HepG2 (cell line): Measurements from ENCODE around the gene OR10P1. TPM values are rescaled to one million over a fixed set of nuclear protein-coding genes. Genes with fewer than 3 reads are reported as not detected.

Source experiments
- CREB1 ChIP-seq, 2 experiments: fragments of 450-650 bp in 1 of 2; IDR thresholded peaks; 2 replicates each; pipeline ENCODE4 v1.6.1; 2016 to 2017; ENCODE audit warnings: control low read depth in 1 of 2, mild to moderate bottlenecking in 1 of 2, missing compliant biosample characterization in 1 of 2, missing genetic modification characterization in 1 of 2
- GABPA ChIP-seq, 2 experiments: IDR thresholded peaks; 2 replicates each; pipeline ENCODE4 v1.6.1; 2011 to 2016; ENCODE audit warnings: low read depth in 2 of 2, low read length in 1 of 2, missing biosample characterization in 1 of 2, missing genetic modification characterization in 1 of 2
- NFYC ChIP-seq: IDR thresholded peaks from 2 replicates; pipeline ENCODE4 v1.6.1; 2016; ENCODE audit warnings: missing genetic modification reagents, missing compliant biosample characterization
- PHF20 ChIP-seq: sonication (generic); formaldehyde crosslinking; IDR thresholded peaks from 2 replicates; pipeline ENCODE4 v1.5.0; 2020; ENCODE audit warnings: mild to moderate bottlenecking, missing genetic modification reagents
- TEAD2 ChIP-seq: sonication (generic); formaldehyde crosslinking; IDR thresholded peaks from 2 replicates; pipeline ENCODE4 v1.9.0; 2021; ENCODE audit warnings: missing genetic modification reagents
- ZFP36L1 ChIP-seq: sonication (generic); formaldehyde crosslinking; IDR thresholded peaks from 2 replicates; pipeline ENCODE4 v1.8.0; 2022; ENCODE audit warnings: mild to moderate bottlenecking, missing genetic modification reagents, moderate library complexity
- polyA plus RNA-seq, 8 experiments: library from polyadenylated mRNA; depleted of rRNA in 3 of 8; stranded (reverse) in 7 of 8; unstranded in 1 of 8; fragments of >200 nt; fragmentation: Illumina TruSeq in 4 of 8; extraction: Trizol in 4 of 8; gene quantifications; 2 replicates each; pipeline versions ENCODE4 v1.2.1 to v1.2.3, GENCODE V29; 2011 to 2016; ENCODE audit warnings: low read depth in 4 of 8, missing spikeins in 1 of 8, mixed read lengths in 1 of 8; ENCODE audit not compliant: insufficient read depth in 1 of 8
- total RNA-seq, 5 experiments: library from RNA; depleted of rRNA; stranded (reverse); fragments of >200 nt; fragmentation: Illumina TruSeq; extraction: Trizol; gene quantifications; 2 replicates each; pipeline ENCODE4 v1.2.3, GENCODE V29; 2016; ENCODE audit warnings: low read depth in 1 of 5
- TF ChIP-seq, protein P1 (sequence below): sonication (generic); formaldehyde crosslinking; conservative IDR thresholded peaks from 2 replicates; pipeline ENCODE4 v1.4.0; 2020; ENCODE audit warnings: mild to moderate bottlenecking, missing genetic modification reagents, moderate library complexity
- TF ChIP-seq, protein P2 (sequence below): sonication (generic); formaldehyde crosslinking; IDR thresholded peaks from 2 replicates; pipeline ENCODE4 v1.8.1; 2023; ENCODE audit warnings: mild to moderate bottlenecking, moderate library complexity, missing genetic modification reagents

Gene OR10P1
- total and polyA plus RNA-seq, 2 of the 13 experiments (the other 11 are each of a cell fraction or from before 2014, with no cell fraction given), result not detected

DNA sequence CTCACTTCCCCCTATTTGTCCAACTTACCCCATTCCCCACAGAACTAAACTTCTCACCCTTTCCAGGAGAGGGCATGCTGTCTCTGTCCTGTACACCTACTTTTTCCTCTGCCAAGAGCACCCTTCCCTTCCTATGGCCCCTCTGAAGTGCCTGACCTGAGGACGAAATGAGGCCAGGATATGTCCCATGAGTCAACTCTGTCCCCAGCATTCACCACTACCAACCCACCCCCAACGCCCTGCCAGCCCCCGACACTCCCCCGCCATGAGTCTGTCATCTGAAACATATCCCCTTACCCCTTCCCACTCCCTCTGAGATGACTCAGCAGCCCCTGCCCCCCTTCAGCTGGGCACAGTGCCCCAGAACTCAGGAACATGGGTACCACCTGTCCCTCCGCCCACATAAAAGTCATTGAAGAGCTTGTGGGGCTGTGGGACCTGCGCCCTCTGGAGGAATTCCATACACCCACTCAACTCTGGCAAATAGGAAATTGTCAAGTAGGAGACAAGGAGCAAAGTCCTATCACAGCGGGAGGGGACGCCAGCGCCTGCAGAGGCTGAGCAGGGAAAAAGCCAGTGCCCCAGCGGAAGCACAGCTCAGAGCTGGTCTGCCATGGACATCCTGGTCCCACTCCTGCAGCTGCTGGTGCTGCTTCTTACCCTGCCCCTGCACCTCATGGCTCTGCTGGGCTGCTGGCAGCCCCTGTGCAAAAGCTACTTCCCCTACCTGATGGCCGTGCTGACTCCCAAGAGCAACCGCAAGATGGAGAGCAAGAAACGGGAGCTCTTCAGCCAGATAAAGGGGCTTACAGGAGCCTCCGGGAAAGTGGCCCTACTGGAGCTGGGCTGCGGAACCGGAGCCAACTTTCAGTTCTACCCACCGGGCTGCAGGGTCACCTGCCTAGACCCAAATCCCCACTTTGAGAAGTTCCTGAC is 44.7 kb downstream of the OR10P1 start (continued):
- TF ChIP-seq TEAD2 (no peak), ZFP36L1 (CRISPR knock-in tag) (no peak), GABPA (IDR thresholded peaks at IDR 0.05; ENCODE audit: low read depth, low read length) (no peak), GABPA (CRISPR knock-in tag; IDR thresholded peaks at IDR 0.05; ENCODE audit: low read depth) (peak; percentile 39; the same call in 1 of the 2 replicates), PHF20 (CRISPR knock-in tag) (peak; percentile 69; the same call in 1 of the 2 replicates), NFYC (CRISPR knock-in tag) (0 out of 2 replicates have a peak, but pooled peaks have one; percentile 18), CREB1 (IDR thresholded peaks at IDR 0.05) (no peak), CREB1 (CRISPR knock-in tag; IDR thresholded peaks at IDR 0.05) (peak; percentile 41; the same call in 1 of the 2 replicates)
- TF ChIP-seq, protein P1, sequence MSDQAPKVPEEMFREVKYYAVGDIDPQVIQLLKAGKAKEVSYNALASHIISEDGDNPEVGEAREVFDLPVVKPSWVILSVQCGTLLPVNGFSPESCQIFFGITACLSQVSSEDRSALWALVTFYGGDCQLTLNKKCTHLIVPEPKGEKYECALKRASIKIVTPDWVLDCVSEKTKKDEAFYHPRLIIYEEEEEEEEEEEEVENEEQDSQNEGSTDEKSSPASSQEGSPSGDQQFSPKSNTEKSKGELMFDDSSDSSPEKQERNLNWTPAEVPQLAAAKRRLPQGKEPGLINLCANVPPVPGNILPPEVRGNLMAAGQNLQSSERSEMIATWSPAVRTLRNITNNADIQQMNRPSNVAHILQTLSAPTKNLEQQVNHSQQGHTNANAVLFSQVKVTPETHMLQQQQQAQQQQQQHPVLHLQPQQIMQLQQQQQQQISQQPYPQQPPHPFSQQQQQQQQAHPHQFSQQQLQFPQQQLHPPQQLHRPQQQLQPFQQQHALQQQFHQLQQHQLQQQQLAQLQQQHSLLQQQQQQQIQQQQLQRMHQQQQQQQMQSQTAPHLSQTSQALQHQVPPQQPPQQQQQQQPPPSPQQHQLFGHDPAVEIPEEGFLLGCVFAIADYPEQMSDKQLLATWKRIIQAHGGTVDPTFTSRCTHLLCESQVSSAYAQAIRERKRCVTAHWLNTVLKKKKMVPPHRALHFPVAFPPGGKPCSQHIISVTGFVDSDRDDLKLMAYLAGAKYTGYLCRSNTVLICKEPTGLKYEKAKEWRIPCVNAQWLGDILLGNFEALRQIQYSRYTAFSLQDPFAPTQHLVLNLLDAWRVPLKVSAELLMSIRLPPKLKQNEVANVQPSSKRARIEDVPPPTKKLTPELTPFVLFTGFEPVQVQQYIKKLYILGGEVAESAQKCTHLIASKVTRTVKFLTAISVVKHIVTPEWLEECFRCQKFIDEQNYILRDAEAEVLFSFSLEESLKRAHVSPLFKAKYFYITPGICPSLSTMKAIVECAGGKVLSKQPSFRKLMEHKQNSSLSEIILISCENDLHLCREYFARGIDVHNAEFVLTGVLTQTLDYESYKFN (CRISPR knock-in tag), result peak; percentile 76
- TF ChIP-seq, protein P2, sequence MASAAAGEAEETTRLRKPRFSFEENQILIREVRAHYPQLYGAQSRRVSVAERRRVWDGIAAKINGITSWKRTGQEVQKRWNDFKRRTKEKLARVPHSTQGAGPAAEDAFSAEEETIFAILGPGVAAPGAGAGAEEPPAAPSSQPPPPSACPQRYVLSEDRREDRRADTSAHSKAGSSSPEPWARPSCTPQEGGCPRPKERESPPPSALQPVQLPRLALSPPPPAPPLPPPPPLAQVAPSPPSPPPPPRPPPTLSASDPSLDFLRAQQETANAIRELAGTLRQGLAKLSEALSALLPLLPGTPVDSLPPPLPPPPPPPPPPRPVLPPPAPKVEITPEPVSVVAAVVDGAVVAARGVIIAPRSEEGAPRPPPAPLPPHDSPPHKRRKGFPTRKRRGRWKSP (CRISPR knock-in tag), result peak; percentile 41; the same call in 1 of the 2 replicates
